ENCODE results near the gene MED26. TPM values are rescaled to one million over a fixed set of nuclear protein-coding genes. Genes with fewer than 3 reads are reported as not detected.

The MED26 gene
- total and polyA plus RNA-seq, 10 of the 15 experiments (the other 5 are each of a cell fraction or from before 2014, with no cell fraction given), result 1.1 to 21.4 (median 9.7) TPM

DNA sequence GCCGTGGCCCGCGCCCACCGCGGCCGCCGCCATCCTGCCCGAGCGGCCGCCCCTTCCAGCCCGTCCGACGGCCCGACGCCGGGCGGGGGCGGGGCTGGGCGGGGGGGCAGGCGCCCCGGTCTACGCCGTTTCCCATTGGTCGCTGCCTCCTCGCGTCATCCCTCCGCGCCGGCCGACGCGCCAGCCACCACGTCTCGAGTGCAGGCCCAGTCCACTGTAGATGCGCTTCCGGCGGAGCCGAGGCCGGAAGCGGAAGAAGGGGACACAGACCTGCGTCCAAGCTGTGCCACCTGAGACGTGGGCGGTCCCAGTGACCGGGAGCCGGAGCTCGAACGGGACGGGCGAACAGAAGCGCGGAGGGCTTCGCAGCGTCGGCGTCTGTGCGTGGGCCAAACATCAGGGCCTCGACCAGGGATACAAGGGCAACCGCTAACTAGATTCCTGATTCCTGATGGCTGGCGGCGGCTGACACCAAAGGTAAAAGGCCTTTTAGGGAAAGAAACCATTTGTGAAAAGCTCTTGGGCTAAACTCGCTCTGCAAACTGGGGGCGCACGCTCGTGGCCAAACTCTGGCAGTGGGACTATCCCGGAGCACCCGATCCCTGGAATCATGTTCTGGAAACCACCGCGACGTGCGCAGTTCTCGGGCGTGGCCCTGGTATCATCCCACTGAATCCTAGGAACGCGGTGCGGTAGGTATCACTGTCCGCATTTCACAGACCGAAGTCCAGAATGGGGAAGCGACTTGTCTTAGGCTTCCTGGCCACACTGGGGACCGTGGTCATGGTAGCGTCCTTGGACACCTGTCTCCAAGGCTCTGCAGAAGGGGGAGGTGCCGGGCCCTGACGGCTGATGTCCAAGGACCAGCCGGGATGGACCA lies 55.4 kb downstream of the MED26 start, which contains the start of gene SLC35E1 (continued):
- no peak for TF ChIP-seq NR2F1 (conservative IDR thresholded peaks at IDR 0.05)
- TF ChIP-seq JUNB (IDR thresholded peaks at IDR 0.05), result no peak
- TF ChIP-seq, protein P1, sequence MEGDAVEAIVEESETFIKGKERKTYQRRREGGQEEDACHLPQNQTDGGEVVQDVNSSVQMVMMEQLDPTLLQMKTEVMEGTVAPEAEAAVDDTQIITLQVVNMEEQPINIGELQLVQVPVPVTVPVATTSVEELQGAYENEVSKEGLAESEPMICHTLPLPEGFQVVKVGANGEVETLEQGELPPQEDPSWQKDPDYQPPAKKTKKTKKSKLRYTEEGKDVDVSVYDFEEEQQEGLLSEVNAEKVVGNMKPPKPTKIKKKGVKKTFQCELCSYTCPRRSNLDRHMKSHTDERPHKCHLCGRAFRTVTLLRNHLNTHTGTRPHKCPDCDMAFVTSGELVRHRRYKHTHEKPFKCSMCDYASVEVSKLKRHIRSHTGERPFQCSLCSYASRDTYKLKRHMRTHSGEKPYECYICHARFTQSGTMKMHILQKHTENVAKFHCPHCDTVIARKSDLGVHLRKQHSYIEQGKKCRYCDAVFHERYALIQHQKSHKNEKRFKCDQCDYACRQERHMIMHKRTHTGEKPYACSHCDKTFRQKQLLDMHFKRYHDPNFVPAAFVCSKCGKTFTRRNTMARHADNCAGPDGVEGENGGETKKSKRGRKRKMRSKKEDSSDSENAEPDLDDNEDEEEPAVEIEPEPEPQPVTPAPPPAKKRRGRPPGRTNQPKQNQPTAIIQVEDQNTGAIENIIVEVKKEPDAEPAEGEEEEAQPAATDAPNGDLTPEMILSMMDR (IDR thresholded peaks at IDR 0.05 in 2 of 3, conservative IDR thresholded peaks at IDR 0.05 in 1 of 3; ENCODE audit: control insufficient read depth in 2 of 3, extremely low read depth in 1 of 3, insufficient read depth in 1 of 3, low read depth in 3 of 3, low read length in 3 of 3), result no peak
- peak; percentile 50; the same call in 1 of the 2 replicates for TF ChIP-seq TCF12 (IDR thresholded peaks at IDR 0.05; ENCODE audit: low read depth, low read length)
- peak; percentile 57; the same call in 1 of the 2 replicates for TF ChIP-seq YY1 (IDR thresholded peaks at IDR 0.05; ENCODE audit: low read depth, low read length)
- no peak for TF ChIP-seq ZSCAN29 (IDR thresholded peaks at IDR 0.05)
- TF ChIP-seq SIX5 (IDR thresholded peaks at IDR 0.05; ENCODE audit: low read depth, low read length, severe bottlenecking), result peak; percentile 69
- TF ChIP-seq LARP7 (IDR thresholded peaks at IDR 0.05), result peak; percentile 47; the same call in 1 of the 2 replicates
- no peak for TF ChIP-seq FOXM1 (IDR thresholded peaks at IDR 0.05; ENCODE audit: low read depth, low read length)
- no peak for TF ChIP-seq RAD51 (IDR thresholded peaks at IDR 0.05)
- TF ChIP-seq HDAC2 (IDR thresholded peaks at IDR 0.05), result no peak
- TF ChIP-seq MXI1 (IDR thresholded peaks at IDR 0.05; ENCODE audit: low read depth, low read length), result peak; percentile 70
- TF ChIP-seq NFIC (IDR thresholded peaks at IDR 0.05; ENCODE audit: low read depth, low read length), result no peak
- no peak; the same call in 1 of the 2 replicates for TF ChIP-seq DPF2 (IDR thresholded peaks at IDR 0.05)
- no peak for TF ChIP-seq MTA3 (IDR thresholded peaks at IDR 0.05; ENCODE audit: borderline replicate concordance, low read length)
- peak; percentile 83 for TF ChIP-seq SIN3A (IDR thresholded peaks at IDR 0.05; ENCODE audit: low read depth, low read length)
- TF ChIP-seq NBN (IDR thresholded peaks at IDR 0.05), result peak; percentile 93
- peak in 1 of 2 experiments; percentile 18; a peak in 1 of 4 replicates for TF ChIP-seq IKZF2 (IDR thresholded peaks at IDR 0.05)
- TF ChIP-seq, protein P2, sequence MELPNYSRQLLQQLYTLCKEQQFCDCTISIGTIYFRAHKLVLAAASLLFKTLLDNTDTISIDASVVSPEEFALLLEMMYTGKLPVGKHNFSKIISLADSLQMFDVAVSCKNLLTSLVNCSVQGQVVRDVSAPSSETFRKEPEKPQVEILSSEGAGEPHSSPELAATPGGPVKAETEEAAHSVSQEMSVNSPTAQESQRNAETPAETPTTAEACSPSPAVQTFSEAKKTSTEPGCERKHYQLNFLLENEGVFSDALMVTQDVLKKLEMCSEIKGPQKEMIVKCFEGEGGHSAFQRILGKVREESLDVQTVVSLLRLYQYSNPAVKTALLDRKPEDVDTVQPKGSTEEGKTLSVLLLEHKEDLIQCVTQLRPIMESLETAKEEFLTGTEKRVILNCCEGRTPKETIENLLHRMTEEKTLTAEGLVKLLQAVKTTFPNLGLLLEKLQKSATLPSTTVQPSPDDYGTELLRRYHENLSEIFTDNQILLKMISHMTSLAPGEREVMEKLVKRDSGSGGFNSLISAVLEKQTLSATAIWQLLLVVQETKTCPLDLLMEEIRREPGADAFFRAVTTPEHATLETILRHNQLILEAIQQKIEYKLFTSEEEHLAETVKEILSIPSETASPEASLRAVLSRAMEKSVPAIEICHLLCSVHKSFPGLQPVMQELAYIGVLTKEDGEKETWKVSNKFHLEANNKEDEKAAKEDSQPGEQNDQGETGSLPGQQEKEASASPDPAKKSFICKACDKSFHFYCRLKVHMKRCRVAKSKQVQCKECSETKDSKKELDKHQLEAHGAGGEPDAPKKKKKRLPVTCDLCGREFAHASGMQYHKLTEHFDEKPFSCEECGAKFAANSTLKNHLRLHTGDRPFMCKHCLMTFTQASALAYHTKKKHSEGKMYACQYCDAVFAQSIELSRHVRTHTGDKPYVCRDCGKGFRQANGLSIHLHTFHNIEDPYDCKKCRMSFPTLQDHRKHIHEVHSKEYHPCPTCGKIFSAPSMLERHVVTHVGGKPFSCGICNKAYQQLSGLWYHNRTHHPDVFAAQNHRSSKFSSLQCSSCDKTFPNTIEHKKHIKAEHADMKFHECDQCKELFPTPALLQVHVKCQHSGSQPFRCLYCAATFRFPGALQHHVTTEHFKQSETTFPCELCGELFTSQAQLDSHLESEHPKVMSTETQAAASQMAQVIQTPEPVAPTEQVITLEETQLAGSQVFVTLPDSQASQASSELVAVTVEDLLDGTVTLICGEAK (IDR thresholded peaks at IDR 0.05; ENCODE audit: borderline replicate concordance), result peak; percentile 90
- TF ChIP-seq, protein P3, sequence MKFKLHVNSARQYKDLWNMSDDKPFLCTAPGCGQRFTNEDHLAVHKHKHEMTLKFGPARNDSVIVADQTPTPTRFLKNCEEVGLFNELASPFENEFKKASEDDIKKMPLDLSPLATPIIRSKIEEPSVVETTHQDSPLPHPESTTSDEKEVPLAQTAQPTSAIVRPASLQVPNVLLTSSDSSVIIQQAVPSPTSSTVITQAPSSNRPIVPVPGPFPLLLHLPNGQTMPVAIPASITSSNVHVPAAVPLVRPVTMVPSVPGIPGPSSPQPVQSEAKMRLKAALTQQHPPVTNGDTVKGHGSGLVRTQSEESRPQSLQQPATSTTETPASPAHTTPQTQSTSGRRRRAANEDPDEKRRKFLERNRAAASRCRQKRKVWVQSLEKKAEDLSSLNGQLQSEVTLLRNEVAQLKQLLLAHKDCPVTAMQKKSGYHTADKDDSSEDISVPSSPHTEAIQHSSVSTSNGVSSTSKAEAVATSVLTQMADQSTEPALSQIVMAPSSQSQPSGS (IDR thresholded peaks at IDR 0.05; ENCODE audit: low read length), result no peak
- TF ChIP-seq STAT1 (conservative IDR thresholded peaks at IDR 0.05), result no peak
- no peak for TF ChIP-seq ZNF622 (IDR thresholded peaks at IDR 0.05)
- peak; percentile 99 for TF ChIP-seq CREM (IDR thresholded peaks at IDR 0.05; ENCODE audit: low read depth)
- TF ChIP-seq CBX3 (IDR thresholded peaks at IDR 0.05; ENCODE audit: borderline replicate concordance, low read depth), result no peak
- TF ChIP-seq SUZ12 (IDR thresholded peaks at IDR 0.05; ENCODE audit: unreplicated experiment), result no peak
- TF ChIP-seq POLR2AphosphoS5 (IDR thresholded peaks at IDR 0.05; ENCODE audit: low read length), result peak; percentile 92
- no peak for TF ChIP-seq ZNF24 (IDR thresholded peaks at IDR 0.05)

All from GM12878 (cell line).